Trophoblast cell (in vitro differentiated cells and primary cell): ENCODE measurements around the gene LTBP4.
"Not testable (repeated sequence)": the region's sequence is repeated elsewhere in the genome, so short reads cannot be mapped to it uniquely, and the experiment has no call there.

Source experiments
- DNase-seq, 2 donors: peaks; one replicate each; pipeline ENCODE4 v3.0.0-alpha.2; 2016
- H2AFZ ChIP-seq: 2 replicates; pipeline ENCODE4 v1.6.1; 2013; ENCODE audit warnings: low read length, moderate library complexity, mild to moderate bottlenecking; ENCODE audit not compliant: insufficient read depth, poor library complexity
- H2AK5ac ChIP-seq: 2 replicates; pipeline ENCODE4 v1.6.1; 2013; ENCODE audit warnings: mild to moderate bottlenecking, low read length
- H2BK120ac ChIP-seq: 2 replicates; pipeline ENCODE4 v1.6.1; 2013; ENCODE audit warnings: low read length, mild to moderate bottlenecking, moderate library complexity; ENCODE audit not compliant: insufficient read depth, poor library complexity
- H2BK12ac ChIP-seq: 2 replicates; pipeline ENCODE4 v1.6.1; 2013; ENCODE audit warnings: mild to moderate bottlenecking, low read length, moderate library complexity
- H2BK5ac ChIP-seq: 2 replicates; pipeline ENCODE4 v1.6.1; 2013; ENCODE audit warnings: low read length, low read depth, moderate library complexity, mild to moderate bottlenecking; ENCODE audit not compliant: poor library complexity
- H3K14ac ChIP-seq: 2 replicates; pipeline ENCODE4 v1.6.1; 2013; ENCODE audit warnings: mild to moderate bottlenecking, low read length
- H3K18ac ChIP-seq: 2 replicates; pipeline ENCODE4 v1.6.1; 2013; ENCODE audit warnings: mild to moderate bottlenecking, low read length
- H3K23ac ChIP-seq: 2 replicates; pipeline ENCODE4 v1.6.1; 2013; ENCODE audit warnings: low read length
- H3K27ac ChIP-seq: 2 replicates; pipeline ENCODE4 v1.5.1; 2013; ENCODE audit warnings: low read depth, mild to moderate bottlenecking, inconsistent platforms, low read length, moderate library complexity
- H3K27me3 ChIP-seq: 2 replicates; pipeline ENCODE4 v1.6.1; 2013; ENCODE audit warnings: inconsistent platforms, mild to moderate bottlenecking, low read length, moderate library complexity; ENCODE audit not compliant: insufficient read depth
- H3K36me3 ChIP-seq, 2 experiments: 1 replicate in 1 of 2; 2 replicates in 1 of 2; pipeline ENCODE4 v1.6.1; 2013; ENCODE audit warnings: low read length in 2 of 2, mild to moderate bottlenecking in 2 of 2, moderate library complexity in 1 of 2; ENCODE audit not compliant: insufficient read depth in 2 of 2, control insufficient read depth in 1 of 2
- H3K4ac ChIP-seq: 2 replicates; pipeline ENCODE4 v1.6.1; 2013; ENCODE audit warnings: low read depth, mild to moderate bottlenecking, low read length, moderate library complexity
- H3K4me1 ChIP-seq, 2 experiments: 1 replicate in 1 of 2; 2 replicates in 1 of 2; pipeline ENCODE4 v1.6.1; 2013; ENCODE audit warnings: low read length in 2 of 2, mild to moderate bottlenecking in 2 of 2, moderate library complexity in 1 of 2; ENCODE audit not compliant: insufficient read depth in 2 of 2, control insufficient read depth in 1 of 2
- H3K4me2 ChIP-seq: 2 replicates; pipeline ENCODE4 v1.6.1; 2013; ENCODE audit warnings: inconsistent platforms, mild to moderate bottlenecking, low read length, moderate library complexity
- H3K4me3 ChIP-seq: 2 replicates; pipeline ENCODE4 v1.5.1; 2013; ENCODE audit warnings: mild to moderate bottlenecking, low read depth, low read length, inconsistent platforms
- H3K79me1 ChIP-seq: one replicate; pipeline ENCODE4 v1.6.1; 2013; ENCODE audit warnings: low read length
- H3K79me2 ChIP-seq: 2 replicates; pipeline ENCODE4 v1.6.1; 2013; ENCODE audit warnings: low read length, mild to moderate bottlenecking; ENCODE audit not compliant: control insufficient read depth, insufficient read depth, poor library complexity
- H3K9ac ChIP-seq: 2 replicates; pipeline ENCODE4 v1.6.1; 2013; ENCODE audit warnings: mild to moderate bottlenecking, low read length
- H3K9me3 ChIP-seq: 2 replicates; pipeline ENCODE4 v1.6.1; 2013; ENCODE audit warnings: low read depth, mild to moderate bottlenecking, control low read depth, inconsistent platforms, low read length; ENCODE audit not compliant: insufficient read depth
- H4K12ac ChIP-seq: 2 replicates; pipeline ENCODE4 v1.6.1; 2013; ENCODE audit warnings: low read depth, mild to moderate bottlenecking, low read length, moderate library complexity
- H4K8ac ChIP-seq: 2 replicates; pipeline ENCODE4 v1.6.1; 2013; ENCODE audit warnings: low read depth, mild to moderate bottlenecking, low read length, moderate library complexity
- H4K91ac ChIP-seq: one replicate; pipeline ENCODE4 v1.6.1; 2013; ENCODE audit warnings: low read depth, mild to moderate bottlenecking, low read length, moderate library complexity
- WGBS: extraction: QIAGEN DNeasy Blood & Tissue Kit; methylation state at CpG from one replicate; pipeline ENCODE4 v1.1.7; 2013; ENCODE audit warnings: missing lambda C conversion rate; ENCODE audit not compliant: insufficient read length, insufficient coverage; ENCODE audit errors: extremely low coverage; 5-methylcytosine and 5-hydroxymethylcytosine counted together

The LTBP4 gene

DNA sequence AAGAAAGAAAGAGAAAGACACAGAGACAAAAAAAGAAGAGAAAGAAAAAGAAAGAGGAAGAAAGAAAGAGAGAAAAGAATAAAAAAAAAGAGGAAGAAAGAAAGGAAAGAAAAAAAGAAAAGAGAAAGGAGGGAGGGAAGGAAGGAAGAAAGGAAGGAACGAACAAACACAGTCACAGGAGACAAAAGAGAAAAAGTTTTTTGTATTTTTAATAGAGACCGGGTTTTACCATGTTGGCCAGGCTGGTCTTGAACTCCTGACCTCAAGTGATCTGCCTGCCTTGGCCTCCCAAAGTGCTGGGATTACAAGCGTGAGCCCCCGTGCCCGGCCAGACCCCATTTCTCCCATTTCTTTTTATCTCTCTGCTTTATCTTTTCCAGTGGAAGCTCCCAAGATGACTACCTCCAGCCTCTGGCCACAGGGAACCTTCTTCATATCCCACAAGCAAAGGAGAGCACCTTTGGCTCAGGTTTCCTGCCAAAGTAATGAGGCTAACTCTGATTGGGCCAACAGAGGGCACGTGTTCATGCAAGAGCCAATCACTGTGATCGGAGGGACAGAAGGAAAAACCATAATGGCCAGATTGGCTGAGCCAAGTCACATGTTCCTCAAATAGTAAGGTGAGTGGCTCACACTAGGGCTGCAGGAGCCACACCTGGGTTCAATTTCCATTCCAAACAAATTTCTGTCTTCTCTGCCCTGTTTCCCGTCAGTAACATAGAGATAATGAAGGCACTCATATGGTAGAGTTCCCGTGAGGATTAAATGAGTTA lies 48.9 kb downstream of the LTBP4 start:
- H3K18ac ChIP-seq, H3K4me2 ChIP-seq, H2BK120ac ChIP-seq, H3K9ac ChIP-seq, H3K36me3 ChIP-seq, H3K4ac ChIP-seq, H3K4me3 ChIP-seq, H3K4me1 ChIP-seq, H3K79me1 ChIP-seq, H2AFZ ChIP-seq, H4K12ac ChIP-seq, H2BK12ac ChIP-seq, H3K14ac ChIP-seq, H3K79me2 ChIP-seq, H3K9me3 ChIP-seq, H4K91ac ChIP-seq, H2BK5ac ChIP-seq, H3K27ac ChIP-seq, H3K27me3 ChIP-seq, H2AK5ac ChIP-seq, H3K23ac ChIP-seq, H4K8ac ChIP-seq: not testable (repeated sequence)
- DNase-seq = peak in 1 of 2 donors; percentile 17
- no CpG with 5 or more reads among the region's 9 CpGs for WGBS

DNA sequence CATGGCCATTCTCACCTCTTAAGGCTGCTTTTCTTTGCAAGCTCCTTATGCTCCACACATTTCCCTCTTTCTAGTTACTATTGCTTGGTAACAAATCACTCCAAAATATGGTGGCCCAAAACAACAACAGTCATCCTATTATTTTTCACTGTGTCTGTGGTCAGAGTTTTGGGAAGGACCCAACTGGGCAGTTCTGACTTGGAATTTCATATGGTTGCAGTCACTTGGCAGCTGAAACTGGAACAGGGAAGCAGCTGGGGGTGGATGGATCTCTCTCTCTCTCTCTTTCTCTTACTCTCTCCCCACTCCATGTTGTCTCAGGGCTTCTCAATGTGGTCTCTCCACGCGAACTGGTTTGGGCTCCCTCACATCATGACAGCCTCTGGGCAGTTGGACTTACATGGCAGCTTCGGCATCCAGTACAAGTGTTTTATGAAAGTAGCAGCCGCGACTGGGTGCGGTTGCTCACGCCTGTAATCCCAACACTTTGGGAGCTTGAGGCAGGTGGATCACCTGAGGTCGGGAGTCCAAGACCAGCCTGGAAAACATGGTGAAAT lies 49.7 kb downstream of the LTBP4 start:
- no CpG with 5 or more reads among the region's 8 CpGs for WGBS
- H3K9me3 ChIP-seq = peaks cover 2% of the 10 kb centered on the region

DNA sequence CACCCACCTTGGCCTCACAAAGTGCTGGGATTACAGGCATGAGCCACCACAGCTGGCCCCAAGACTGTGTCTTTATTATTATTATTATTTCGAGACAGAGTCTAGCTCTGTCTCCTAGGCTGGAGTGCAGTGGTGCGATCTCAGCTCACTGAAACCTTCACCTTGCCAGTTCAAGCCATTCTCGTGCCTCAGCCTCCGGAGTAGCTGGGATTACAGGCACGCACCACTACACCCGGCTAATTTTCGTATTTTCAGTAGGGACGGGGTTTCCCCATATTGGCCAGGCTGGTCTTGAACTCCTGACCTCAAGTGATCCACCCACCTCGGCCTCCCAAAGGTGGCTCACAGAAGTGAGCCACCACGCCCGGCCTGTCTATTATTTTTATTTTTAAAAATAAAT lies 51.1 kb downstream of the LTBP4 start:
- H4K8ac ChIP-seq, H2AFZ ChIP-seq, H3K4me1 ChIP-seq, H3K4ac ChIP-seq, H3K79me2 ChIP-seq, H3K18ac ChIP-seq, H4K91ac ChIP-seq, H3K4me3 ChIP-seq, H3K79me1 ChIP-seq, H3K4me2 ChIP-seq, H3K9me3 ChIP-seq, H3K27me3 ChIP-seq, H3K23ac ChIP-seq, DNase-seq, H4K12ac ChIP-seq, H2AK5ac ChIP-seq, H2BK5ac ChIP-seq, H2BK12ac ChIP-seq, H3K9ac ChIP-seq, H2BK120ac ChIP-seq, H3K36me3 ChIP-seq, H3K14ac ChIP-seq, H3K27ac ChIP-seq: not testable (repeated sequence)
- no CpG with 5 or more reads among the region's 11 CpGs for WGBS

More for the DNA sequence above, 49.7 kb downstream of the LTBP4 start:
- H3K27me3 ChIP-seq = no peaks in the 10 kb centered on the region
- H3K9ac ChIP-seq = no peak overlapping the region
- H3K27ac ChIP-seq = no peak overlapping the region
- H3K79me2 ChIP-seq = no peaks in the 10 kb centered on the region
- no peak overlapping the region for H4K12ac ChIP-seq
- no peak overlapping the region for H4K91ac ChIP-seq
- H2BK5ac ChIP-seq = no peak overlapping the region
- no peak overlapping the region for H3K18ac ChIP-seq
- H2AK5ac ChIP-seq = no peak overlapping the region
- no peaks in the 10 kb centered on the region for H3K36me3 ChIP-seq
- peak in 1 of 2 donors; percentile 58 for DNase-seq
- no peak overlapping the region for H2BK120ac ChIP-seq
- no peak overlapping the region for H2BK12ac ChIP-seq
- H4K8ac ChIP-seq = no peak overlapping the region
- no peak overlapping the region for H3K14ac ChIP-seq
- no peaks in the 10 kb centered on the region for H3K4me1 ChIP-seq
- no peak overlapping the region for H2AFZ ChIP-seq
- no peak overlapping the region for H3K4me3 ChIP-seq
- H3K23ac ChIP-seq = no peak overlapping the region
- H3K4ac ChIP-seq = no peak overlapping the region
- no peak overlapping the region for H3K4me2 ChIP-seq
- no peaks in the 10 kb centered on the region for H3K79me1 ChIP-seq

DNA sequence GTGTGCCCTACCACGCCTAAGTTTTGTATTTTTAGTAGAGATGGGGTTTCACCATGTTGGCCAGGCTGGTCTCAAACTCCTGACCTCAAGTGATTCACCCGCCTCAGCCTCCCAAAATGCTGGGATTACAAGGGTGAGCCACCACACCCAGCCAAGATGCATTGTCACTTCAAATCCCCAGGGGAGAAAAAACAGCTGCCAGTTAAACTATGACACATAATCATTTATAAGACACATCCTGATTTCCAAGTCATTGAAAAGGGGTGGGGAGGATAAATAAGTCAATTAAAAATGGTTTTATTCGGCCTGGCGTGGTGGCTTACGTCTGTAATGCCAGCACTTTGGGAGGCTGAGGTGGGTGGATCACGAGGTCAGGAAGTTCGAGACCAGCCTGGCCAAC lies 54.5 kb downstream of the LTBP4 start:
- not testable (repeated sequence) for DNase-seq, H2BK120ac ChIP-seq, H3K18ac ChIP-seq, H2BK5ac ChIP-seq, H4K12ac ChIP-seq, H3K79me1 ChIP-seq, H3K27me3 ChIP-seq, H3K79me2 ChIP-seq, H3K9ac ChIP-seq, H3K14ac ChIP-seq, H3K4me3 ChIP-seq, H3K9me3 ChIP-seq, H4K91ac ChIP-seq, H3K36me3 ChIP-seq, H2BK12ac ChIP-seq, H4K8ac ChIP-seq, H3K4ac ChIP-seq, H2AK5ac ChIP-seq, H2AFZ ChIP-seq, H3K23ac ChIP-seq, H3K4me1 ChIP-seq, H3K4me2 ChIP-seq, H3K27ac ChIP-seq
- WGBS = no CpG with 5 or more reads among the region's 7 CpGs
